Thyroid gland (tissue), 4 donors: ENCODE data around the gene ATXN1.

Experiments
- CTCF ChIP-seq, 6 experiments: fragments of 200-600 bp in 3 of 6; fragments of 450-650 bp in 3 of 6; sonication (generic) in 3 of 6; IDR thresholded peaks; one replicate each; pipeline ENCODE4 v1.5.1; 2016 to 2019; ENCODE audit warnings: antibody characterized with exemption in 6 of 6, mild to moderate bottlenecking in 2 of 6, inconsistent platforms in 1 of 6, moderate library complexity in 1 of 6
- POLR2A ChIP-seq, 2 donors: fragments of 450-650 bp; IDR thresholded peaks; one replicate each; pipeline ENCODE4 v1.6.1; 2017; ENCODE audit warnings: antibody characterized with exemption in 2 of 2, mild to moderate bottlenecking in 2 of 2, moderate library complexity in 1 of 2

- no peak for TF ChIP-seq POLR2A (IDR thresholded peaks at IDR 0.05)
- no peak for TF ChIP-seq CTCF (IDR thresholded peaks at IDR 0.05)
Measured at GRCh38 chr6:16660157-16660497, 101.1 kb downstream of the ATXN1 start.
